Subcutaneous abdominal adipose tissue (tissue), 5 donors: ENCODE measurements around the gene LITAF.

ENCODE experiments used
- H3K27ac ChIP-seq: one replicate; pipeline ENCODE4 v1.7.0; 2013; ENCODE audit warnings: low read depth, mild to moderate bottlenecking, inconsistent platforms, low read length, moderate library complexity
- H3K27me3 ChIP-seq, 5 donors: one replicate each; pipeline ENCODE4 v1.7.0; 2013; ENCODE audit warnings: low read length in 5 of 5, inconsistent platforms in 1 of 5; ENCODE audit not compliant: control insufficient read depth in 5 of 5, insufficient read depth in 4 of 5
- H3K36me3 ChIP-seq, 5 donors: one replicate each; pipeline ENCODE4 v1.7.0; 2013; ENCODE audit warnings: low read length in 5 of 5; ENCODE audit not compliant: control insufficient read depth in 5 of 5, insufficient read depth in 5 of 5
- H3K4me1 ChIP-seq, 5 donors: one replicate each; pipeline ENCODE4 v1.7.0; 2013; ENCODE audit warnings: low read length in 5 of 5, mild to moderate bottlenecking in 3 of 5, moderate library complexity in 1 of 5; ENCODE audit not compliant: control insufficient read depth in 5 of 5, insufficient read depth in 5 of 5
- H3K4me3 ChIP-seq, 5 donors: one replicate each; pipeline ENCODE4 v1.7.0; 2013; ENCODE audit warnings: low read length in 5 of 5, low read depth in 1 of 5
- H3K9ac ChIP-seq, 5 donors: one replicate each; pipeline ENCODE4 v1.7.0; 2013; ENCODE audit warnings: low read length in 5 of 5, mild to moderate bottlenecking in 4 of 5, moderate library complexity in 3 of 5
- H3K9me3 ChIP-seq, 5 donors: one replicate each; pipeline ENCODE4 v1.7.0; 2013; ENCODE audit warnings: low read length in 5 of 5; ENCODE audit not compliant: control insufficient read depth in 5 of 5
- donor health status: healthy.
- donor health status: healthy.
- donor health status: healthy.
- donor health status: healthy.
- donor health status: healthy.

Gene LITAF

DNA sequence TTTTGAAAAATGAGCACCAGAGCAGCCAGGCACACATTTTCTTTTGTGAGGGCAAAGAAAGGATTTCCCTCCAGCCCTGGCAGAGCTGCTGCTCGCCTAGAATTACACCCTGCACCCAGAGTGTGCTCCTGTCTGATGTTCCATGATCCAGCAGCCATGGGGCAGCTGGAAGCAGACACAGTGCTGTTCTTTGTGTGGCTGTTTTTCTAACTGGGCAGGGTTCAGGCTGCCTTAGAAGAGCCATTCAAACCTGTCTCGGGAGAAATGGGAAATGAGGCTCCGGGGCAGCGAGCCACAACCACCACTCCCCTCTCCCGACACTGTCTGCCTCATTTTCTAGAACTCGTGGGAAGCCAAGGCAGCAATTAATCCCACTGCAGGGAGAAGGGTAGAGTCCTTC lies 28.9 kb downstream of the LITAF start:
- H3K4me1 ChIP-seq: peaks cover 2 to 64% (median 31%) of the 10 kb centered on the region in 5 donors
- peak overlapping the region; percentile 63 for H3K27ac ChIP-seq
- peak overlapping the region in 2 of 5 donors; percentile 19 to 24 for H3K4me3 ChIP-seq
- peaks cover 0 to 8% (median 3%) of the 10 kb centered on the region in 5 donors for H3K9me3 ChIP-seq
- H3K36me3 ChIP-seq: peaks cover 2 to 38% (median 26%) of the 10 kb centered on the region in 5 donors
- H3K27me3 ChIP-seq: no peaks in the 10 kb centered on the region
- H3K9ac ChIP-seq: peak overlapping the region in 4 of 5 donors; percentile 21 to 73 (median 40)

DNA sequence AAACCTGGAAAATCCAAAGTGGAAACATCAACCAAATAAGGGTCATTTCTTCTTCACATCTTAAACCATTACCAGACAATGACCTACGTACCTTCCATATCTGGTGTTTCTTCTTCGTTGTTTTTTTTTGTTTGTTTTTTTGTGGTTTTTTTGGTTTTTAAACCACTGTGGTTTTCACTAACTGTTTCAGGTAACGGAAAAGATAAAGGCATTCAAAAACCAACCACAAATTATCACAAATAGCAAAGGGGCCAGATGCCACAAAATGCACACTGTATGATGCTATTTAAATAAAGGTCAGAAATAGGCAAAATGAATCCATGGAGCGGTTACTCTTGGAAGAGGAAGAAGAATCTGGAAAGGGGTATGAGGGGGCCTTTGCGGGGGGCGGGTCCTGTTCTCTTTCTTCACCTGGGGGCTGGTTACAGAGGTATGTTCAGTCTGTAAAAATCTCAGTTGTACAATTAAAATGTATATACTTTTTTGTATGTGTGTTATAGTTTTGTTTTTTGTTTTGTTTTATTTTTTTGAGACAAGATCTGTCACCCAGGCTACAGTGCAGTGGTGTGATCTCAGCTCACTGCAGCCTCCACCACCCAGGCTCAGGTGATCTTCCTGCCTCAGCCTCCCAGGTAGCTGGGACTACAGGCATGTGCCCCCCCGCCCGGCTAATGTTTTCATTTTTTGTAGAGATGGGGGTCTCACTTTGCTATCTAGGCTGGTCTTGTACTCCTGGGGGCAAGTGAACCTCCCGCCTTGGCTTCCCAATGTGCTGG lies 29.6 kb downstream of the LITAF start:
- Histone ChIP-seq H3K9ac (peak overlapping the region in 3 of 5 donors; percentile 30 to 73 (median 33)), H3K4me1 (peaks cover 4 to 67% (median 37%) of the 10 kb centered on the region in 5 donors)

DNA sequence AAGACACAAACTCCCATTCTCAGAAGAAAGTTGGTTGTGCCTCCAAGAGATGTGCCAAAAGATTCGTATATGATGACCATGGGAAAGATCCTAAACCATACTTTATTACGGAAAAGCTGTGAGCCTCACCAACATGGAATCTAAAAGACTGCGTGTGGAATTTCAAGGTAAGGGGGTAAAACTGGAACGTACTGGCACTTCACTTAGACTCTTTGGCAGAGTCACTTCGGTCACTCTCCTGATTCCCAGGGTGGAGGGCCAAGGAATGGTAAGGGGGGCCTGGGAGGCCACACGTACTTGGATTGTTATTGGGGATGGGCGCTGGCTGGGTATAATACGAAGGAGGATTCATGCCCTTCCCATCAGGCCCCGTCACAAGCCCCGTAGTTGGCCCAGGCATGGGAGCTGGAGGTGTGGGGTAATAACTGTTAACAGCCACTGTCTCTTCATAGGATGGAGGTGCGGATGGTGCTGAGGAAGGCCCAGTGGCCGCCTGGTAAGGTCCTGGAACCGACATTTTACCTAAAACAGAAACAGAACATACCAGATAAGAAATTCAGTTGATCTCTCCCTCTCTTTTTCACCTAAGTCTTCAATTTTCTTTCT lies 30.4 kb downstream of the LITAF start:
- peak overlapping the region; percentile 63 for H3K27ac ChIP-seq
- no peaks in the 10 kb centered on the region for H3K27me3 ChIP-seq
- no peak overlapping the region for H3K9ac ChIP-seq
- peaks cover 0 to 8% (median 3%) of the 10 kb centered on the region in 5 donors for H3K9me3 ChIP-seq
- H3K4me3 ChIP-seq: no peak overlapping the region
- H3K4me1 ChIP-seq: peaks cover 4 to 68% (median 45%) of the 10 kb centered on the region in 5 donors
- peaks cover 2 to 46% (median 32%) of the 10 kb centered on the region in 5 donors for H3K36me3 ChIP-seq

More for the DNA sequence above, 29.6 kb downstream of the LITAF start:
- Histone ChIP-seq H3K27ac (peak overlapping the region; percentile 63), H3K36me3 (peaks cover 2 to 43% (median 32%) of the 10 kb centered on the region in 5 donors), H3K27me3 (no peaks in the 10 kb centered on the region), H3K4me3 (peak overlapping the region in 1 of 5 donors; percentile 19), H3K9me3 (peaks cover 0 to 8% (median 3%) of the 10 kb centered on the region in 5 donors)

DNA sequence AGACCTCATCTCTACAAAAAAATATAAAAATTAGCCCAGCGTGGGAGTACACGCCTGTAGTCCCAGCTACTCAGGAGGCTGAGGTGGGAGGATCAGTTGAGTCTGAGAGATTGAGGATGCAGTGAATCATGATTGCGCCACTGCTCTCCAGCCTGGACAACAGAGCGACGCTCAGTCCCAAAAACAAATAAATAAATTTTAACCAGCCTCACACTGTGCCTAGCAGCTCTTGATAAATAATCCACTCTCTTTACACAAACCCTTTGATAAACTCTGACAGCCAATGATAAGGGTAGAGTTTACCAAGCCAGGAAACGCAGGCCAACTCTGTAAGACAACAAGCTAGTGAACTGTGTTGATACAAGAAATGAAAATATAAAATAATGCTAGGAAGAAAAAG lies 32.7 kb downstream of the LITAF start:
- peaks cover 4 to 68% (median 44%) of the 10 kb centered on the region in 5 donors for H3K36me3 ChIP-seq

DNA sequence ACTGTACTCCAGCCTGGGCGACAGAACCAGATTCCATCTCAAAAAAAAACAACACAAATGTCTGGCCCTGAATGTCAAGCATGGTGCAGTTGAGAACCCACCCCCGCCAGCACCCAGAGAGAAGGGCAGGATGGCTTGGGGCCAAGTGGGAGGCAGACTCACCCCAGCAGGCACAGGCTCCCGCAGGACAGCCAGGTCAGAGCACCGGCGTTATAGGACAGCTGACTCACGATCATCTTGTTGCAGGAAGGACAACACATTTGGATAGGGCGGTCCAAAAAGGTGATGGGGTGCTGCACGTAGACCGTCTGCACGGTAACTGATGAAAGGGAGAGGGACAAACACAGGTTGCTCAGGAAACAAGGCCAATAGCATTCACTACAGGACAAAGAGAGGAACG lies 33.3 kb downstream of the LITAF start:
- Histone ChIP-seq H3K4me1 (peaks cover 4 to 58% (median 47%) of the 10 kb centered on the region in 5 donors), H3K27me3 (no peaks in the 10 kb centered on the region), H3K9me3 (peaks cover 0 to 8% (median 3%) of the 10 kb centered on the region in 5 donors), H3K27ac (peak overlapping the region; percentile 85), H3K4me3 (no peak overlapping the region), H3K36me3 (peaks cover 5 to 75% (median 50%) of the 10 kb centered on the region in 5 donors), H3K9ac (no peak overlapping the region)

More for the DNA sequence above, 32.7 kb downstream of the LITAF start:
- H3K4me1 ChIP-seq: peaks cover 4 to 64% (median 47%) of the 10 kb centered on the region in 5 donors
- no peak overlapping the region for H3K9ac ChIP-seq
- no peak overlapping the region for H3K27ac ChIP-seq
- no peaks in the 10 kb centered on the region for H3K27me3 ChIP-seq
- no peak overlapping the region for H3K4me3 ChIP-seq
- H3K9me3 ChIP-seq: peaks cover 0 to 8% (median 3%) of the 10 kb centered on the region in 5 donors

DNA sequence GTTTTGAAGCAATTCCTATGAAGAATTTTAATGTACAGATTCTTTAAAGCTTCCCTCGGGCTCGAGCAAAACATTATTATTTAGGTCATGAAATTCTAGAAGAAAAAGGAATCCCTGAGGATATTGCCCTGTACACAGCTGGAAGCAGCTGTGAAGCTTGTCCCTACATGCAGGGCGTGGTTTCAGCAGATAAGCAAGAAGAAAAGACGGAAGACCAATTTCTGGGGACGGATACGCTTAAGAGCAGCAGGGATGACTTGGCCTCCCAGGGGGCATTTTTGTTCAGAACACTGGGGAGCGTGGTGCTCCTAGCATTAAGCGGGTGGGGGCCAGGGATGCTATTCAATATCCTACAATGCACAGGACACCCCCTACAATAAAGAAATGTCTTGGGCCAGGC lies 34.3 kb downstream of the LITAF start:
- Histone ChIP-seq H3K4me3 (no peak overlapping the region), H3K36me3 (peaks cover 11 to 83% (median 59%) of the 10 kb centered on the region in 5 donors), H3K27ac (peak overlapping the region; percentile 85), H3K4me1 (peaks cover 2 to 49% (median 38%) of the 10 kb centered on the region in 5 donors), H3K9ac (no peak overlapping the region), H3K9me3 (peaks cover 0 to 8% (median 3%) of the 10 kb centered on the region in 5 donors), H3K27me3 (no peaks in the 10 kb centered on the region)

DNA sequence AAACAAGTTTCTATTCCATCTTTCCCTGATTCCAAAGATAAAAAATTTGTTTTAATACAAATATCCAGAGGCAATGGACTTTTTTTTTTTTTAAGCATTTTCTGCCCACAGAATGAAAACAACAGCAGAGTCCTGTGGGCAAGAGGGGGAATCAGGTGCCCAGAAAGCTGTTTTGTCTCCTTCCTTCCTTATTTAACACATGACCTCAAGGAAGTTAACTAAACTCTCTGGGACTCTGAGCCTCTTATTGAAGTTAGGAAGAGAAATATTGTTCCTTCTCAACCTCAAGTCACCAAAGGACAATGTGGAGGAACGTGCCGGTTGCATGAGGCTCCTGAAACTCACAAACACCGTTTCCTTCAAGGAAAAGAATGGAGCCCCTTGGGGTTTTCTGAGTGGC lies 34.9 kb downstream of the LITAF start:
- H3K36me3 ChIP-seq: peaks cover 11 to 89% (median 65%) of the 10 kb centered on the region in 5 donors
- peak overlapping the region; percentile 85 for H3K27ac ChIP-seq
- peak overlapping the region in 1 of 5 donors; percentile 14 for H3K9ac ChIP-seq
- no peak overlapping the region for H3K4me3 ChIP-seq
- peaks cover 2 to 46% (median 34%) of the 10 kb centered on the region in 5 donors for H3K4me1 ChIP-seq
- peaks cover 0 to 8% (median 3%) of the 10 kb centered on the region in 5 donors for H3K9me3 ChIP-seq
- H3K27me3 ChIP-seq: no peaks in the 10 kb centered on the region

DNA sequence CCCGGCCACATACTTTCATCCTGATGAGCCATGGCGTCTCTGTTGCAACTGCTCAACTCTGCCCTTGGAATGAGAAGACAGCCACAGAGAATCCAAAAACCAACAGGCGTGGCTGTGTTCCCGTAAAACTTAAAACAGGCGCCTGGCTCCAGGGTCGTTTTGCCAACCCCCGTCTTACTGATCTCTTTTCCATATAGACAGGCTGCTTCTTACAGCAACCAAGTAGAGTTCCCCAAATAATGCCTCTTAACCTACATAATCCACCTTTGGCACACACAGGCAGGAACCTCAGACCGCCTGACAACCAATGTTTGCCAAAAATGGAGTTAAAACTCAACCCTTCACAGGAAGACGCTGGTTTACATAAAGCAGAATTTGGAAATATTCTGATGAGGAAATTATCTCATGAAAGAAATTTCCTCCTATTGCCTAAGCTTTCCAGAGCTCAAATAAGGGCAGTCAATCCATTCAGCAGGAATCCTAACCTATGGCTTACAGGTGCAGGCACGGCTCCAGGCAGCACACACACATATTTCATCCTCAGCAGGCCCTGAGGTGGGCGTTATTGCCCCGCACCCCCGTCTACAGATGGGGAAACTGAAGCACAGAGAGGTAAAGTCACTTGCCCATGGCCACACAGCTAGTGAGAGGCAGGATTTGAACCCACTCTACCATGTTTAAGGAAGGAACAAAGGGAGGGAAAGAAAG lies 35.8 kb downstream of the LITAF start:
- Histone ChIP-seq H3K27me3 (no peaks in the 10 kb centered on the region), H3K36me3 (peaks cover 9 to 85% (median 59%) of the 10 kb centered on the region in 5 donors), H3K9me3 (peaks cover 0 to 2% (median 0%) of the 10 kb centered on the region in 5 donors), H3K4me1 (peaks cover 2 to 43% (median 34%) of the 10 kb centered on the region in 5 donors), H3K9ac (peak overlapping the region in 2 of 5 donors; percentile 13 to 41), H3K27ac (peak overlapping the region; percentile 85), H3K4me3 (peak overlapping the region in 1 of 5 donors; percentile 19)

DNA sequence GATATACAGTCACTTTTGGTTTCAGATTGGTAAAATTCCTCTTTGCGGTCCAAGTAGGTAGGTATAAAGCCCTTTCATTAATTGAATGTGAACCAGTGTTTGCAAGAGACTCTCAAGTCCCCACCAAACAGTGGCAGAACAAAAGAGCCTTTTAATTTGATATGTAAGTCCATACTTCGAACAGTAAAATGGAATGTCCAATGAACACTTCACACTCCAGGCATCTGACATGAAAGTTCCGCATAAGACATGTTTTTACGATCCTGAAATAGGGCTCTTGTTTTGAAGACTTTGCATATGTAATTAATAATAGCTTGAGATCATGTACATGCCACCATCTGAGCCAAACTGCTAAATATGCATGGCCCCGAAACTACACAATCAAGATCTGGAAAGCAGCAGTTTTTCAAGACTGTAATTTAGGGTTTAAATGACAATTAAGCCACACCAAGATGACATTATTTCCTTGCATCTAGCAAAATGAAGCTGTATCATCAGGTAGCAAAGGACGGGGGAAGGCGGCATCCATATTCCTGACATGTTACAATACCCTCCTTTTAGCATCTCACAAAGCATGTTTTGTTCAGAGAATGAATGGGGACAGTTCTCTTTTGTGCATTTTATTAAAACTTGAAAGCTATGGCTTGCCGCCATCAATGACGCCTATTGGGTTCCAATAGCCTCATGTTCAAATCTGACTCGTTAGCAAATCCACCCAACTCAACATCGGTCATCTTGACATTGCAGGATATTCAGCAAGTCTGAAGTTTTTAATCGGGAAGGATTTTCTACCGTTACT lies 39.4 kb downstream of the LITAF start:
- H3K36me3 ChIP-seq: peaks cover 9 to 55% (median 35%) of the 10 kb centered on the region in 5 donors
- no peaks in the 10 kb centered on the region for H3K27me3 ChIP-seq
- no peak overlapping the region for H3K4me3 ChIP-seq
- H3K27ac ChIP-seq: no peak overlapping the region
- peaks cover 0 to 23% (median 21%) of the 10 kb centered on the region in 5 donors for H3K4me1 ChIP-seq
- no peaks in the 10 kb centered on the region for H3K9me3 ChIP-seq
- no peak overlapping the region for H3K9ac ChIP-seq
